GM13976 (cell line): ENCODE results near the gene HOXB4.
A peak's percentile ranks its signal among the peaks of the same experiment; 100 is the strongest.

Source experiments
- DNase-seq: peaks from one replicate; pipeline ENCODE4 v3.0.0; 2012; ENCODE audit warnings: low spot score
- in situ Hi-C: fragments of 300-500 bp; cut with MboI; formaldehyde crosslinking; loops from one replicate; pipeline ENCODE4 v1.12.0; 2022; ENCODE audit warnings: low sequenced_read_pairs, mixed read lengths, inconsistent platforms; ENCODE audit not compliant: unreplicated experiment
- TF ChIP-seq, protein P1 (sequence below): IDR thresholded peaks from 2 replicates; pipeline ENCODE4 v1.5.1; 2012; ENCODE audit warnings: borderline replicate concordance, mild to moderate bottlenecking; ENCODE audit not compliant: insufficient read depth; ENCODE audit errors: extremely low read depth, missing control alignments, control extremely low read depth

HOXB4 gene

DNA sequence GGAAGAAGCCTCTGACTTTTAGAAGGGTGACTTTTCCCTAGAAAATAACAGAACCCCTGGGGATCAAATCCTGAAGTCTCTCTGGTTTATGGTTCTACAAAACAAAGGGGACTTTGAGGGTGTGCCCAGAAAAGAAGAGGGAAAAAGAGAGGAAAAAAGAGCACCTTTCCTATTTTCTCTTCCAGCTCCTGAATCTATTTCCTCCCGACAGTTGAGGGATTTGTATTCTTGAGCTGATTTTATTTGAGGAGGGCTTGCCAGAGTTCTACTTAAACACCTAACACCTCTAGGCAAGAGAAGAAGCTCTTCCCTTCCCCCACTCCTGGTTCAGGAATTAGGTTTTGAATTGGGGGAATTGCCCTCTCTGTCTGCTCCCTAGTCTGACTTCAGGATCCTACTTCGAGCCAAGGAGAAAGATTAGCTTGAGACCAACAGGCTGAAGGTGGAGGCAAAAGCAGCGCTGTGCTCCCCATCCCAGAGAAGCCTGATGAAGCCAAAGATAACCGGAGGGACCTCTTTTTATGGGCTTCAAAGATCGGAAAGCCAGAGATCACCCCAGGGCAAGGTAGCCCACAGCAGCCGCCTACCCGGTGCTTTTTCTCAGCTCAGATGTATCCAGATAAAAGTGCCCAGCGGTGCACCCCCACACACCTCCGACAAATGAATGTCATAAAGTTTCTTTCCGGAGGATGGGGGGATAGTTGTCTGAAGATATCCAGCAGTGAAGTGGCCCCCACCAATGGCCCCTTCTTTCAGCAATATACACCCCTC is 11.1 kb upstream of the HOXB4 start:
- DNase-seq: no peak
- TF ChIP-seq, protein P1, sequence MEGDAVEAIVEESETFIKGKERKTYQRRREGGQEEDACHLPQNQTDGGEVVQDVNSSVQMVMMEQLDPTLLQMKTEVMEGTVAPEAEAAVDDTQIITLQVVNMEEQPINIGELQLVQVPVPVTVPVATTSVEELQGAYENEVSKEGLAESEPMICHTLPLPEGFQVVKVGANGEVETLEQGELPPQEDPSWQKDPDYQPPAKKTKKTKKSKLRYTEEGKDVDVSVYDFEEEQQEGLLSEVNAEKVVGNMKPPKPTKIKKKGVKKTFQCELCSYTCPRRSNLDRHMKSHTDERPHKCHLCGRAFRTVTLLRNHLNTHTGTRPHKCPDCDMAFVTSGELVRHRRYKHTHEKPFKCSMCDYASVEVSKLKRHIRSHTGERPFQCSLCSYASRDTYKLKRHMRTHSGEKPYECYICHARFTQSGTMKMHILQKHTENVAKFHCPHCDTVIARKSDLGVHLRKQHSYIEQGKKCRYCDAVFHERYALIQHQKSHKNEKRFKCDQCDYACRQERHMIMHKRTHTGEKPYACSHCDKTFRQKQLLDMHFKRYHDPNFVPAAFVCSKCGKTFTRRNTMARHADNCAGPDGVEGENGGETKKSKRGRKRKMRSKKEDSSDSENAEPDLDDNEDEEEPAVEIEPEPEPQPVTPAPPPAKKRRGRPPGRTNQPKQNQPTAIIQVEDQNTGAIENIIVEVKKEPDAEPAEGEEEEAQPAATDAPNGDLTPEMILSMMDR: no peak
- in situ Hi-C loops: no loop called here

DNA sequence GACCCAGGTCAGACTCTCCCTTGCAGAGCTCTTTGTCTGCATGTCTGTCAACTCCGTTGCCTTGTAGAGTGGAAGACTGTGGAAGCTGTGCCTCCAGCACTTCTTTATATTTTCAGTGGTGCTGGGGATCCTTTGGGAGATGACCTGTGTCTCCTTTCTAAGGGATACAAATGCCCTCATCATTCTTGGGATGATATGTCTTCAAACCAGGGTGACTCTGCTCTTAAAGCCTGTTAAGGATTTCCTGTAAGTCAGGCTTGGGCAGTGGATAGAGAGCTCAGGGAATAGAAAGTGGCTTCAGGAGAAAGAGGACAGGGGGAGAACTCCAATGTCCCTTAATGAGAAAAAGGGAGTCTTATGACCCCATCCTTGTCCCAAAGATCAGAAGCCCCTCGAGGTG is 10.4 kb upstream of the HOXB4 start:
- TF ChIP-seq, protein P1: peak; percentile 3
- DNase-seq: no peak
- in situ Hi-C loops: no loop called here

DNA sequence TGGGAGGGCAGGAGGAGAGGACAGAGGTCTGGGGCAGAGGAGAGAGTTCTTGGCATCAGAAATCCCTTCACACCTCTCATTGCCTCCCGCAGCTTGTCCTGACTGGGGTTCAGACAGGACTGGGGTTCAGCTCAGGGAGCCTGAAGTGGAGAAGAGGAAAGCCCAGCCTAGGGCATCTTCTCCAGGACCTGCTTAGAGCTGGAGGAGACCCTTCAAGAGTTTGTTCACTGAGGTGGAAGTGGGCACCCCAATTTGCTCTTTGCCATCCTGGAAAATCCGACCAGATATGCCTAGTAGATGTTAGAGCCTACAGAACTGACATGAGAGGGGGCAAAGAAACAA is 9.9 kb upstream of the HOXB4 start:
- in situ Hi-C loops: no loop called here
- TF ChIP-seq, protein P1: no peak
- DNase-seq: no peak

DNA sequence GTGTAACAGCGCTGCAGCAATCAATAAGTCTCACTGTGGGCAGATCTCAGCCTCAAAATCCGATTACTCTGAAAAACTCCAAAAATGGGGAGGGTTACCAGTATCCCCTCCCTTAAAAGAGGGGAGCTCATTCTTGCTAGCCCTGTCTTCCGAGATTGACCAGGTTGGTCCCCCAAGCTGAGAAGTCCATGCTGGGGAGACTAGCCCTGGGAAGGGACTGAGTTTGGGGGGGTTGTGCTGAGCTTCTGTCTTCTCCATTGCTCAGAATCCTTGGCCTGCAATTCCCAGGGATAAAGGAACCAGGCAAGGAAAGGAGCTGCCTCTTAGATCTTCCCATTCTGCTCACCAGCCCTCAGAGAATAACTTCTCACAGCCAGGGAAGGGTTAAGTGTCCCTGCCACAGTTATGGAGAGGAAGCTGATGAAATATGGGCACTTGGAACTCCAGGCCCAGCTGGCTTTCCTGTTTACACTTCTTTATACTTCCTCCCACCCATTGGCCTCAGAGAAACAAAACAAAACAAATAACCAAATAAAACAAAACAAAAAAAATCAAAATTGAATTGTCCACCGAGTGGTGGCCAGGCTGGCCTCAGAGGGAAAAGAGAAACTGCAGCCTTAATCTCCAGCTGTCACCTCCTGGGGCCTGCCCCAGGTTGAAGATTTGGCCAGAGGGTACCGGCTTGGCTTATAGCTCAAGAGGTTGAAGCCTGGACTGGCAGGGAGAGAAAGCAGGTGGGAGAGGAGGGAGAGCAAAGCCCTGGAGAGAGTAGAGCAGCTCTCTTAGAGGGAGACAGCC is 9.3 kb upstream of the HOXB4 start:
- DNase-seq: no peak
- TF ChIP-seq, protein P1: no peak
- in situ Hi-C loops: no loop called here

DNA sequence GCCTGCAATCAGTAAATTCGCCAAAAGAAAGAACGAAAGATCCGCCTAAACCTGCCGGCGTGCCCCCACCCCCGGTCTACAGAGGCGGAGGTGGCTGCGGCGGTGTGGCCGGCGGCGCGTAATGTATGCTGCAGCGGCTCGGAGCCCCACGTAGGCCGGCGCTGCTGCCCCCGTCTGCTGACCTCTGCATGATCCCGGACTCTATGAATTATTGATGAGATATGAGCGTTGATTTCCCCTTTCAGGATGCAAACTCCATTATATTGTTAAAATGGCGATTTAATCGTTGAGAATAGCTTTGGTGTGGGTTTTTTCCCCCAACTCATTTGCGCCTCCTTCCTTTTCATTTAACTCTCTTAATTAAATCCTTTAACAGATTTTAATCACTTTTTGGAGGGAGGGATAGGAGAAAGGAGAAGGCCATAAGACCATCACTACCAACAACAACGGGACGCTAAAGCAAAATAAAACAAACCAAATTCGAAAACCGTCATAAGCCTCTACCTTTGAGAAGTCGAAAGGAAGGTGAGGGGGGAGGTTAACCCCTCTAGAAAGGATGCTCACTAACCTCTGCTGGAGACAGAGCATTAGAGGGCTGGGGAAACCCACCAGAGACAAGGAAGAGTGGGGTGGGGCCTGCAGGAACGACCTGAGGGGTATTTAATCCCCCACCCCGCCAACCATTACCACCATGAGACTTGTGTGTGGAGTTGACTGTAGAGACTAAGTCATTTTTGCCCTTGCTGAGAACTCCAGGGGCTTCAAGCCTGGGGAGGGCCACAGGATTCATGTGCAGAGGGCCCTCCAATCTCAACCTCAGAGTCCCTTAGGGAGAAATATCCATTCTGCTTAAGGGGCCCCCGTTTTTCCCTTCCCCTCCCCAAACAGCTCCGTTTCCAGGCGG is 8.5 kb upstream of the HOXB4 start:
- TF ChIP-seq, protein P1: peak; percentile 0
- DNase-seq: peak; percentile 74
- in situ Hi-C loops: no loop called here

DNA sequence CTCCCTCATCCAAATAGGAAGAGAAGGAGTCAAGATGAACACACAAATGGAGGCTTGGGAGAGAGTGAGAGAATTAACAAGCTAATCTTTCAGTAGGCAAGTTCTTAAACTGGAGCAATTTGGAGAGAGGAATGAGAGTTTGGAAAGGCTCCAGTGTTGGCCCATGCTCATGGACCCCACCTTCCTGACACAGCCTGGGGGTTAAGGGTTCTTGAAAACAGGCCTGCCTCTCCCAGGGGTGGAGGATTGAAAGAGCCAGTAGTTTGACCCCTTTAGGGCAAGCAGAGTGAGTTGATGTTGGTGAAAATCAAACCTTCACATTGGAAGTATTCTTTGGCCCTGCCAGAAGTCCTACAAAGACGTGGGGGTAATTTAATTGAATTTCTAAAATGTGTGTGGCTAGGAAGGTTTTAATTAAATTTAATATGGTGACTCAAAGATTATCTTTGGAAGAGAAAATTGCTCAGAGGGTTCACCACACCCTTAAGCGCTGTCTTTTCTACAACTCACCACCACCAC is 6.1 kb upstream of the HOXB4 start:
- no peak for DNase-seq
- in situ Hi-C loops: no loop called here
- TF ChIP-seq, protein P1: no peak
